ENCODE measurements around the gene TCEAL1. TPM values are rescaled to one million over a fixed set of nuclear protein-coding genes. Genes with fewer than 3 reads are reported as not detected.
"Not testable (repeated sequence)": the region's sequence is repeated elsewhere in the genome, so short reads cannot be mapped to it uniquely, and the experiment has no call there.

TCEAL1 gene
- total RNA-seq, 4 donors from 2014 or later = 192 to 287 (median 217) TPM

DNA sequence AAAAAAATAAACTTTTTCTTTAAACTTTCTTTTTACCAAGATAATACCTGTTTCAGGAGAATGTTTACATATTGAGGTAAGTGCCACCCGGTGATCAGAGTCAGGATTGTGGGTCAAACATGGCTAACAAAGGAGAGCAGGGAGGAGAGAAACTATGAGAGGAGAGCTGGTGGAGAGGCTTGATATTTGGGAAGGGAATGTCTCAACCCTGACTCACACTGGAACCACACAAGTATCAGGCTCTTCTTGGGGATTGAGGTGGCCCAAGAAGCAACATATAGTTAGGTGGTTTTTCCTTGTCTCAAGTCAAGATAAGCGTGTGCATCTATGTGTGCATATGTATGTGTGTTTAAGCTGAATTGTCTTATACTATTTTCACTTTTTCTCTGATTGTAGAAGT lies 6.7 kb downstream of the TCEAL1 start:
- Histone ChIP-seq H3K9me3 (no peaks in the 10 kb centered on the region), H3K36me3 (no peaks in the 10 kb centered on the region), H3K27me3 (no peaks in the 10 kb centered on the region), H3K27ac (replicated peaks in 1 of 4) (no peak overlapping the region), H3K4me1 (peaks cover 0 to 9% (median 5%) of the 10 kb centered on the region in 4 donors), H3K4me3 (no peak overlapping the region)
- intact Hi-C loops (cut with DNase I) = loop anchor here (5.0 kb wide), 1 partner anchor 37 kb away; no protein-coding TSS in a partner anchor
- no peak for DNase-seq (ENCODE audit: extremely low spot score)
- TF ChIP-seq EP300 (IDR thresholded peaks at IDR 0.05) (no peak), POLR2A (IDR thresholded peaks at IDR 0.05; ENCODE audit: low read depth) (no peak), POLR2AphosphoS5 (IDR thresholded peaks at IDR 0.05) (no peak)
- TF ChIP-seq, protein P1, sequence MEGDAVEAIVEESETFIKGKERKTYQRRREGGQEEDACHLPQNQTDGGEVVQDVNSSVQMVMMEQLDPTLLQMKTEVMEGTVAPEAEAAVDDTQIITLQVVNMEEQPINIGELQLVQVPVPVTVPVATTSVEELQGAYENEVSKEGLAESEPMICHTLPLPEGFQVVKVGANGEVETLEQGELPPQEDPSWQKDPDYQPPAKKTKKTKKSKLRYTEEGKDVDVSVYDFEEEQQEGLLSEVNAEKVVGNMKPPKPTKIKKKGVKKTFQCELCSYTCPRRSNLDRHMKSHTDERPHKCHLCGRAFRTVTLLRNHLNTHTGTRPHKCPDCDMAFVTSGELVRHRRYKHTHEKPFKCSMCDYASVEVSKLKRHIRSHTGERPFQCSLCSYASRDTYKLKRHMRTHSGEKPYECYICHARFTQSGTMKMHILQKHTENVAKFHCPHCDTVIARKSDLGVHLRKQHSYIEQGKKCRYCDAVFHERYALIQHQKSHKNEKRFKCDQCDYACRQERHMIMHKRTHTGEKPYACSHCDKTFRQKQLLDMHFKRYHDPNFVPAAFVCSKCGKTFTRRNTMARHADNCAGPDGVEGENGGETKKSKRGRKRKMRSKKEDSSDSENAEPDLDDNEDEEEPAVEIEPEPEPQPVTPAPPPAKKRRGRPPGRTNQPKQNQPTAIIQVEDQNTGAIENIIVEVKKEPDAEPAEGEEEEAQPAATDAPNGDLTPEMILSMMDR (IDR thresholded peaks at IDR 0.05) = no peak
- WGBS = 56% methylated on average over 2 of the region's 2 CpGs

DNA sequence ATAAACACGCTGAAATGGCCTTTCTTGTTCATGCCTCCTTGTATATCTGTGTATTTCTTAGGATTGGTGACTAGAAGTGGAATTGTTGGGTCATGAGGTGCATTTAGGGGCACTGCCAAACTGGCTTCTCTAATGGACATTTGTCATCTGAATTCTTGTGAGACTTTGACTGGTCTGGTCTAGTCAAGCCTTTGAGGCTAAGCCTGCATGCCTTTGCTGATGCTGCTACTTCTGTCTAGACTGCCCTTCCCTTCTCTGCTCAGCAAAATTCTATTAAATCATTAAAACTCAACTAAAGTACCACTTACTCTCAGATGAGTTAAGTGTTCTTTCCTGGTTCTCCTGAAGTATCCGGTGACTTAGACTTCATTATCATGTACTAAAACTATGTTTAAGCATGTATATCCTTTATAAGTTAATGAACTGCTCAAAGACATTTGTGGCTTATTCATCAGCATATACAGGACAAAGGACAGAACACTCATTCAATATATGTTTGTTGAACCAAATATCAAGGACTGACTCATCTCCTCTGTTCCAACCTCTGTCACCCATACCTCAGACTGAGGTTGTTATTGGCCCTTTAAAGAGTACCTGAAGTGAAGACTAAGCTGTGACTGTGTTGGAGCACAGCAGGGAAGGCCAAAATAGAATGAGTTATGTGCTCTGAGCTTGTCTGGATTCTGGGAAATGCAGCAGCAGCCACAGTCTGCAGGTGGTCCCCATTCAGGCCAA lies 9.0 kb downstream of the TCEAL1 start:
- WGBS = 75% methylated on average over 2 of the region's 2 CpGs
- Histone ChIP-seq H3K4me3 (no peak overlapping the region), H3K36me3 (no peaks in the 10 kb centered on the region), H3K4me1 (no peaks in the 10 kb centered on the region), H3K27me3 (no peaks in the 10 kb centered on the region), H3K9me3 (no peaks in the 10 kb centered on the region), H3K27ac (replicated peaks in 1 of 4) (no peak overlapping the region)
- intact Hi-C loops (cut with DNase I) = loop anchor here (5.0 kb wide), 1 partner anchor 35 kb away; no protein-coding TSS in a partner anchor
- no peak for DNase-seq (ENCODE audit: extremely low spot score)
- no peak for TF ChIP-seq POLR2A (IDR thresholded peaks at IDR 0.05; ENCODE audit: low read depth)
- no peak for TF ChIP-seq POLR2AphosphoS5 (IDR thresholded peaks at IDR 0.05)
- no peak for TF ChIP-seq EP300 (IDR thresholded peaks at IDR 0.05)
- TF ChIP-seq, protein P1 (IDR thresholded peaks at IDR 0.05) = no peak

DNA sequence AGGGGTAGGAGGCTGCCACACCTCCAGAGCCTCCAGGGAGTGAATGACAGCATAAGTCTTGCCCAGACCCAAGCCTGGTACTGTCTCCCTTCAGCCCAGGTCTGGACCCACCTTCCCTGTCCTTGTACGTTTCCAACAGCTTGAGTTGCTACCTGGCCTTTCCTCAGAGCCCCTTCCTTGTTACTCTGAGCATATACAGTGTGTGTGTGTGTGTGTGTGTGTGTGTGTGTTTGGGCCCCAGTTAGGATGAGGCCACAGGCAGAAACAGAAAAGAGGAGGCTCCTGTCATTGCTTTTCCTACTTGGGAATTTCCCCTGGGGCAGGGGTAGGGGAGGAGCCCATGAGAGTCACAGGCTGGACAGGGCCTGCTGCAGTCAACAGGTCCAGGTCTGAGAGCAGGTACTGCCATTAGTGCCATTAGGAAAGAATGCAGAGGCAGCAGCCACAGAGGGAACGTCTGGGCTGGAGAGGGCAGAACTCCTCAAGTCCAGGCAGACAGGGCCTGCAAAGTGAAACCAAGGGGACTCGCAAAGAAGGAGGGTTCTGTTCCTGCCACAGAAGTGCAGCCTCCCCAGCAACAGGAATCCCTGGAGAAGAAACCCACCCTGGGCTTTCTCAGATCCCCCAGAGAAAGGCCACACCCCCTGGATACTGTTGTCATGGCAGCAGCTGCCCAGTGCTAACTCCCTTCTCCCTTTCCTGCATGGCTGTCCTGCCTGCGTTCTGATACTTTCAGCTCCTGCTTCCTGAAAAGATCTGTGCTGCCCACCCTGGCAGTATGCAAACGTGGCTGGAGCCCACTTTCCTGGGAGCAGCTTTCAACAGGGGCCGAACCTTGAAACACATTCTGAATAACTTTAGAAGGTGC lies 9.9 kb downstream of the TCEAL1 start:
- H3K27me3 ChIP-seq; H3K4me1 ChIP-seq; DNase-seq (ENCODE audit: extremely low spot score); H3K27ac ChIP-seq (replicated peaks in 1 of 4); H3K9me3 ChIP-seq; H3K36me3 ChIP-seq: not testable (repeated sequence)
- peak overlapping the region in 1 of 4 donors; percentile 30 for H3K4me3 ChIP-seq
- intact Hi-C loops (cut with DNase I) = loop anchor here (5.0 kb wide), 1 partner anchor 34 kb away; no protein-coding TSS in a partner anchor
- WGBS = 41% methylated on average over 5 of the region's 6 CpGs

DNA sequence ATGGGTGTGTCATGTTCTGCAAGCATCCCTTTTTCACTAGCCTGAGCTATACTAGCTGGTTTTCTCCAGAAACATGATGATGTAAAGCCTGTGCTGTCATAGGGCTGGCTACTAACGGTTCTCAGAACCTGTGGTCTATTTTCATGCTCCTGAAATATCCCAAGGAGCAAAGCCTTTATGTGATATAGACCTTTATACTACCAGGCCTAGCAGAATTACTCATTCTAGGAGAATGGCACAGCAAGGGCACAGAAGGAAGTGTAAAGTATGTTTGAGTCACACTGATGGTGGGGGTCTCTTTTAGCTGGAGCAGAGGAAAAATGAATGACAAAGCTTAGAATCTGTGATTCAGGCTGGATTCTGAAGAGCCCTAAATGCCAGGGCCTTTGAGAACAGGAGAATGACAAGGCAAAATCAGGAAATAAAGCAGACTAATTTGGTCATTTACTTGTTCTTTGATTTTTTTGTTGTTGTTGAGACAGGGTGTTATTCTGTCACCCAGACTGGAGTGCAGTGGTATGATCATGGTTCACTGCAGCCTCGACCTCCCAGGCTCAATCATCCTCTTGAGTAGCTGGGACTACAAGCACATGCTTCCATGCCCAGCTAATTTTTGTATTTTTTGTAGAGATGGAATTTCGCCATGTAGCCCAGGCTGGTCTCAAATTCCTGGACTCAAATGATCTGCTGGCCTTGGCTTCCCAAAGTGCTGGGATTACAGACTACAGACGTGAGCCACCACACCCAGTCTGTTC lies 11.8 kb downstream of the TCEAL1 start:
- no peak for DNase-seq (ENCODE audit: extremely low spot score)
- no peaks in the 10 kb centered on the region for H3K27me3 ChIP-seq
- 60% methylated on average over 4 of the region's 4 CpGs for WGBS

More for the DNA sequence above, 11.8 kb downstream of the TCEAL1 start:
- Histone ChIP-seq H3K27ac (replicated peaks in 1 of 4) (no peak overlapping the region), H3K4me3 (no peak overlapping the region), H3K4me1 (no peaks in the 10 kb centered on the region), H3K36me3 (no peaks in the 10 kb centered on the region), H3K9me3 (peaks cover 0 to 6% (median 0%) of the 10 kb centered on the region in 4 donors)
- intact Hi-C loops (cut with DNase I) = no loop called here
- no peak for TF ChIP-seq POLR2A (IDR thresholded peaks at IDR 0.05; ENCODE audit: low read depth)
- no peak for TF ChIP-seq EP300 (IDR thresholded peaks at IDR 0.05)
- no peak for TF ChIP-seq POLR2AphosphoS5 (IDR thresholded peaks at IDR 0.05)
- TF ChIP-seq, protein P1 (IDR thresholded peaks at IDR 0.05) = no peak

All from esophagus muscularis mucosa (tissue), 4 donors.